ENCODE results near the gene STON2.

Gene STON2

GRCh38 chr14:81342850-81343580 is 57.1 kb downstream of the STON2 start:
- H3K4me1 Mint-ChIP-seq (ENCODE audit: low read depth) = no peaks in the 10 kb centered on the region
- no peaks in the 10 kb centered on the region for H3K36me3 Mint-ChIP-seq (ENCODE audit: low read depth)
- no peak overlapping the region for H3K27ac Mint-ChIP-seq
- no peak overlapping the region for H3K4me3 Mint-ChIP-seq
- no peaks in the 10 kb centered on the region for H3K27me3 Mint-ChIP-seq (ENCODE audit: low read depth)
- no peaks in the 10 kb centered on the region for H3K9me3 Mint-ChIP-seq

GRCh38 chr14:81341781-81342180 is 58.3 kb downstream of the STON2 start:
- no peak overlapping the region for H3K27ac Mint-ChIP-seq
- no peaks in the 10 kb centered on the region for H3K9me3 Mint-ChIP-seq
- no peak overlapping the region for H3K4me3 Mint-ChIP-seq
- H3K4me1 Mint-ChIP-seq (ENCODE audit: low read depth) = no peaks in the 10 kb centered on the region
- no peaks in the 10 kb centered on the region for H3K36me3 Mint-ChIP-seq (ENCODE audit: low read depth)
- peaks cover 3% of the 10 kb centered on the region for H3K27me3 Mint-ChIP-seq (ENCODE audit: low read depth)

- Mint-ChIP-seq H3K36me3 (ENCODE audit: low read depth) (no peaks in the 10 kb centered on the region), H3K27ac (no peak overlapping the region), H3K9me3 (no peaks in the 10 kb centered on the region), H3K27me3 (ENCODE audit: low read depth) (peaks cover 5% of the 10 kb centered on the region), H3K4me1 (ENCODE audit: low read depth) (no peaks in the 10 kb centered on the region), H3K4me3 (no peak overlapping the region)
Measured at GRCh38 chr14:81341370-81341769, 58.8 kb downstream of the STON2 start.

GRCh38 chr14:81340201-81340600 is 59.9 kb downstream of the STON2 start:
- Mint-ChIP-seq H3K4me3 (no peak overlapping the region), H3K4me1 (ENCODE audit: low read depth) (no peaks in the 10 kb centered on the region), H3K27ac (no peak overlapping the region), H3K36me3 (ENCODE audit: low read depth) (no peaks in the 10 kb centered on the region), H3K27me3 (ENCODE audit: low read depth) (peaks cover 6% of the 10 kb centered on the region), H3K9me3 (no peaks in the 10 kb centered on the region)

GRCh38 chr14:81337073-81337472 is 63.1 kb downstream of the STON2 start:
- Mint-ChIP-seq H3K27me3 (ENCODE audit: low read depth) (peaks cover 15% of the 10 kb centered on the region), H3K9me3 (no peaks in the 10 kb centered on the region), H3K27ac (no peak overlapping the region), H3K36me3 (ENCODE audit: low read depth) (no peaks in the 10 kb centered on the region), H3K4me1 (ENCODE audit: low read depth) (no peaks in the 10 kb centered on the region), H3K4me3 (no peak overlapping the region)

- Mint-ChIP-seq H3K27ac (no peak overlapping the region), H3K4me3 (no peak overlapping the region), H3K4me1 (ENCODE audit: low read depth) (no peaks in the 10 kb centered on the region), H3K9me3 (no peaks in the 10 kb centered on the region), H3K27me3 (ENCODE audit: low read depth) (peaks cover 15% of the 10 kb centered on the region), H3K36me3 (ENCODE audit: low read depth) (no peaks in the 10 kb centered on the region)
Measured at GRCh38 chr14:81336009-81336408, 64.1 kb downstream of the STON2 start.

GRCh38 chr14:81332725-81333124 is 67.4 kb downstream of the STON2 start:
- no peaks in the 10 kb centered on the region for H3K4me1 Mint-ChIP-seq (ENCODE audit: low read depth)
- no peaks in the 10 kb centered on the region for H3K36me3 Mint-ChIP-seq (ENCODE audit: low read depth)
- H3K27me3 Mint-ChIP-seq (ENCODE audit: low read depth) = peaks cover 15% of the 10 kb centered on the region
- no peak overlapping the region for H3K4me3 Mint-ChIP-seq
- H3K9me3 Mint-ChIP-seq = no peaks in the 10 kb centered on the region
- H3K27ac Mint-ChIP-seq = no peak overlapping the region

GRCh38 chr14:81331229-81332021 is 68.7 kb downstream of the STON2 start:
- Mint-ChIP-seq H3K9me3 (no peaks in the 10 kb centered on the region), H3K4me3 (no peak overlapping the region), H3K27ac (no peak overlapping the region), H3K4me1 (ENCODE audit: low read depth) (no peaks in the 10 kb centered on the region), H3K36me3 (ENCODE audit: low read depth) (no peaks in the 10 kb centered on the region), H3K27me3 (ENCODE audit: low read depth) (peaks cover 10% of the 10 kb centered on the region)

- H3K4me1 Mint-ChIP-seq (ENCODE audit: low read depth) = no peaks in the 10 kb centered on the region
- no peak overlapping the region for H3K4me3 Mint-ChIP-seq
- no peaks in the 10 kb centered on the region for H3K9me3 Mint-ChIP-seq
- no peaks in the 10 kb centered on the region for H3K36me3 Mint-ChIP-seq (ENCODE audit: low read depth)
- peaks cover 11% of the 10 kb centered on the region for H3K27me3 Mint-ChIP-seq (ENCODE audit: low read depth)
- H3K27ac Mint-ChIP-seq = no peak overlapping the region
Measured at GRCh38 chr14:81330619-81331122, 69.5 kb downstream of the STON2 start.

GRCh38 chr14:81329640-81330381 is 70.3 kb downstream of the STON2 start:
- Mint-ChIP-seq H3K36me3 (ENCODE audit: low read depth) (no peaks in the 10 kb centered on the region), H3K4me3 (no peak overlapping the region), H3K9me3 (no peaks in the 10 kb centered on the region), H3K4me1 (ENCODE audit: low read depth) (no peaks in the 10 kb centered on the region), H3K27ac (no peak overlapping the region), H3K27me3 (ENCODE audit: low read depth) (peaks cover 14% of the 10 kb centered on the region)

GRCh38 chr14:81326451-81326850 is 73.7 kb downstream of the STON2 start:
- Mint-ChIP-seq H3K27me3 (ENCODE audit: low read depth) (peaks cover 5% of the 10 kb centered on the region), H3K27ac (no peak overlapping the region), H3K36me3 (ENCODE audit: low read depth) (no peaks in the 10 kb centered on the region), H3K9me3 (no peaks in the 10 kb centered on the region), H3K4me3 (no peak overlapping the region), H3K4me1 (ENCODE audit: low read depth) (no peaks in the 10 kb centered on the region)

- Mint-ChIP-seq H3K4me3 (no peak overlapping the region), H3K27me3 (ENCODE audit: low read depth) (peaks cover 5% of the 10 kb centered on the region), H3K4me1 (ENCODE audit: low read depth) (no peaks in the 10 kb centered on the region), H3K9me3 (no peaks in the 10 kb centered on the region), H3K36me3 (ENCODE audit: low read depth) (no peaks in the 10 kb centered on the region), H3K27ac (no peak overlapping the region)
Measured at GRCh38 chr14:81324011-81324410, 76.1 kb downstream of the STON2 start.

GRCh38 chr14:81323093-81323492 is 77.0 kb downstream of the STON2 start:
- Mint-ChIP-seq H3K9me3 (no peaks in the 10 kb centered on the region), H3K4me3 (no peak overlapping the region), H3K27ac (no peak overlapping the region), H3K36me3 (ENCODE audit: low read depth) (no peaks in the 10 kb centered on the region), H3K4me1 (ENCODE audit: low read depth) (no peaks in the 10 kb centered on the region), H3K27me3 (ENCODE audit: low read depth) (peaks cover 5% of the 10 kb centered on the region)

GRCh38 chr14:81319946-81320345 is 80.2 kb downstream of the STON2 start:
- H3K27me3 Mint-ChIP-seq (ENCODE audit: low read depth) = no peaks in the 10 kb centered on the region
- no peak overlapping the region for H3K4me3 Mint-ChIP-seq
- H3K9me3 Mint-ChIP-seq = no peaks in the 10 kb centered on the region
- no peaks in the 10 kb centered on the region for H3K4me1 Mint-ChIP-seq (ENCODE audit: low read depth)
- H3K27ac Mint-ChIP-seq = no peak overlapping the region
- H3K36me3 Mint-ChIP-seq (ENCODE audit: low read depth) = no peaks in the 10 kb centered on the region
